ENCODE data around the gene RBM47. TPM values are rescaled to one million over a fixed set of nuclear protein-coding genes. Genes with fewer than 3 reads are reported as not detected.

RBM47 gene
- total RNA-seq, 1 experiment from 2014 or later = 70.3 TPM

GRCh38 chr4:40648131-40648530, 18.5 kb upstream of the RBM47 start:
- no peak for DNase-seq
- peak overlapping the region in 2 of 3 experiments; percentile 22 to 44; a peak in 3 of 7 replicates for H3K27ac Mint-ChIP-seq

More at GRCh38 chr4:40648131-40648530, 18.5 kb upstream of the RBM47 start:
- Histone ChIP-seq H3K4me1 (ENCODE audit: insufficient read depth, low read length) (peaks cover 4% of the 10 kb centered on the region; the same call in 1 of the 2 replicates), H2BK12ac (ENCODE audit: insufficient read length, low read depth, low read length) (no peak overlapping the region), H2BK120ac (ENCODE audit: low read depth, low read length, poor library complexity, severe bottlenecking) (no peak overlapping the region), H2AK5ac (ENCODE audit: insufficient read length, low read length) (no peak overlapping the region), H3K79me2 (ENCODE audit: insufficient read depth, low read length) (no peaks in the 10 kb centered on the region), H3K27ac (ENCODE audit: insufficient read length, low read depth, low read length) (no peak overlapping the region), H3K79me1 (ENCODE audit: insufficient read depth, low read depth, low read length, poor library complexity, severe bottlenecking) (no peaks in the 10 kb centered on the region), H3K14ac (ENCODE audit: insufficient read depth, low read length) (no peak overlapping the region), H4K20me1 (ENCODE audit: control insufficient read depth, insufficient read depth, insufficient read length) (no peaks in the 10 kb centered on the region), H3K23ac (ENCODE audit: insufficient read length, low read depth, low read length) (no peak overlapping the region), H3K27me3 (ENCODE audit: insufficient read depth, low read length) (no peaks in the 10 kb centered on the region), H4K5ac (ENCODE audit: insufficient read length, low read depth, low read length) (no peak overlapping the region), H2AFZ (ENCODE audit: low read length) (no peak overlapping the region), H4K91ac (ENCODE audit: insufficient read length, low read depth, low read length) (no peak overlapping the region), H3K4ac (ENCODE audit: low read depth, low read length) (no peak overlapping the region), H2BK20ac (ENCODE audit: low read depth, low read length, poor library complexity, severe bottlenecking) (no peak overlapping the region), H3T11ph (ENCODE audit: low read length) (no peak overlapping the region), H3K23me2 (ENCODE audit: insufficient read length, low read depth, low read length, poor library complexity, severe bottlenecking) (no peaks in the 10 kb centered on the region), H3K56ac (ENCODE audit: insufficient read length, low read depth, low read length) (no peak overlapping the region), H3K9ac (ENCODE audit: extremely low read depth, insufficient read length, low read length) (no peak overlapping the region), H4K8ac (replicated peaks; ENCODE audit: insufficient read length, low read depth, low read length) (no peak overlapping the region), H2BK15ac (ENCODE audit: low read depth, low read length) (no peak overlapping the region), H3K18ac (ENCODE audit: insufficient read length, low read depth, low read length) (no peak overlapping the region), H3K9me3 (ENCODE audit: control insufficient read depth, low read depth, low read length) (no peaks in the 10 kb centered on the region), H2BK5ac (ENCODE audit: insufficient read length, low read length) (no peak overlapping the region), H3K4me2 (ENCODE audit: insufficient read depth, insufficient read length, low read length) (no peak overlapping the region)
- Mint-ChIP-seq H3K4me3 (no peak overlapping the region), H3K9me3 (no peaks in the 10 kb centered on the region), H3K4me1 (peaks cover 31 to 33% of the 10 kb centered on the region in 2 experiments), H3K27me3 (ENCODE audit: low read depth) (peaks cover 2% of the 10 kb centered on the region), H3K36me3 (ENCODE audit: insufficient read depth in 1 of 3, low read depth in 3 of 3) (no peaks in the 10 kb centered on the region; a peak in 1 of 7 replicates)
- TF ChIP-seq CTCF (conservative IDR thresholded peaks at IDR 0.05) = no peak

Measured in H9 (cell line).